Heart right ventricle (tissue), 16 donors: ENCODE data around the gene PLCZ1. TPM values are rescaled to one million over a fixed set of nuclear protein-coding genes. Genes with fewer than 3 reads are reported as not detected.

ENCODE experiments used
- ATAC-seq, 8 donors: fragments of 200-7000 bp; cut with Tn5 transposase; one replicate each; pipeline ENCODE4 v1.9.1; 2020; ENCODE audit warnings: mild to moderate bottlenecking in 8 of 8, moderate library complexity in 8 of 8, moderate number of reproducible peaks in 1 of 8
- DNase-seq, 2 donors: peaks; one replicate each; pipeline ENCODE4 v3.0.0-alpha.2; 2020
- H3K27ac ChIP-seq, 10 donors: fragments of 200-600 bp; sonication (generic) in 2 of 10; one replicate each; pipeline versions ENCODE4 v1.5.0 to v1.8.0; 2020 to 2022; ENCODE audit warnings: mild to moderate bottlenecking in 3 of 10
- H3K27me3 ChIP-seq, 7 donors: fragments of 200-600 bp; one replicate each; pipeline ENCODE4 v1.8.0; 2021 to 2022; ENCODE audit warnings: mild to moderate bottlenecking in 2 of 7
- H3K36me3 ChIP-seq, 9 donors: fragments of 200-600 bp; sonication (generic) in 1 of 9; one replicate each; pipeline versions ENCODE4 v1.5.0 to v1.8.0; 2020 to 2022; ENCODE audit warnings: mild to moderate bottlenecking in 2 of 9
- H3K4me1 ChIP-seq, 9 donors: fragments of 200-600 bp; sonication (generic) in 1 of 9; one replicate each; pipeline versions ENCODE4 v1.5.0 to v1.8.0; 2020 to 2022; ENCODE audit warnings: mild to moderate bottlenecking in 4 of 9
- H3K4me3 ChIP-seq, 10 donors: fragments of 200-600 bp; sonication (generic) in 2 of 10; one replicate each; pipeline versions ENCODE4 v1.5.0 to v1.8.0; 2020 to 2022; ENCODE audit warnings: mild to moderate bottlenecking in 7 of 10, moderate library complexity in 2 of 10
- H3K9me3 ChIP-seq, 11 donors: fragments of 200-600 bp in 10 of 11; sonication (generic) in 2 of 11; one replicate each; pipeline versions ENCODE4 v1.5.0 to v1.8.0; 2013 to 2022; ENCODE audit warnings: mild to moderate bottlenecking in 2 of 11, control low read depth in 1 of 11, moderate library complexity in 1 of 11
- CTCF ChIP-seq, 9 donors: fragments of 200-600 bp; sonication (generic) in 2 of 9; IDR thresholded peaks; one replicate each; pipeline versions ENCODE4 v1.5.0 to v1.8.0; 2021 to 2022; ENCODE audit warnings: antibody characterized with exemption in 9 of 9, mild to moderate bottlenecking in 5 of 9, moderate library complexity in 1 of 9
- WGBS, 2 donors: extraction: QIAGEN DNeasy Blood & Tissue Kit; methylation state at CpG; one replicate each; pipeline ENCODE4 v1.1.7; 2013; ENCODE audit warnings: inconsistent platforms in 1 of 2; 5-methylcytosine and 5-hydroxymethylcytosine counted together
- intact Hi-C, 10 donors: fragments of 100-400 bp; cut with DNase I; formaldehyde crosslinking; loops; one replicate each; pipeline versions ENCODE4 v1.11.1 to v1.14.2; 2022
- polyA plus RNA-seq, 2 donors: library from polyadenylated mRNA; stranded (reverse); fragments of 200-250 nt; gene quantifications; one replicate each; pipeline ENCODE4 v1.2.3, GENCODE V29; 2013
- total RNA-seq, 10 donors: library from RNA; stranded (reverse); fragmentation: NEBNext Ultra II Directional in 3 of 10; extraction: Animal tissue kit (Norgen Biotek cat#: 25700) in 3 of 10; gene quantifications; one replicate each; pipeline versions ENCODE4 v1.2.1 to v1.2.4, GENCODE V29; 2021 to 2023
- donor health status: Arrhythmogenic right ventricular cardiomyopathy.
- donor health status: ischemic (EF 13 %, LVEDD 7.1; RV severe dilation, severe dysfunction).
- donor health status: healthy with polysubstance abuse.
- donor health status: DM: no; HTN: yes; CAD: no.
- donor health status: DM: no; HTN: no; CAD: no.
- donor health status: ischemic (EF 25% LVEDD 6.9; RV normal size, moderate dysfunction).
- donor health status: ischemic (EF 25% LVEDD 5.7; RV mildly dilated, moderate dysfunction).
- donor health status: healthy.
- donor health status: DM: yes; HTN: yes; CAD: no.
- donor health status: Ischemic cardiomyopathy.
- donor health status: ischemic (EF 35%, LVEDD 5.7; RV mildly dilated, moderate dysfunction).
- donor health status: nonischemic (EF 11% LVEDD 7.7; RV severe dilation, severe dysfunction).
- donor health status: DM: yes; HTN: yes; CAD: no.
- donor health status: PGD.
- donor health status: ischemic (EF 29% LVEDD 5.4; RV normal size, mild dysfunction).
- donor health status: nonischemic (EF 23%, LVEDD 6.1; RV moderate dilation, normal function).

PLCZ1 gene
- total and polyA plus RNA-seq, 12 donors, result 0.32 to 1.5 (median 0.88) TPM; not detected in 8

GRCh38 chr12:18751866-18752265, 14.1 kb upstream of the PLCZ1 start:
- H3K4me3 ChIP-seq, result no peak overlapping the region
- intact Hi-C loops, result loop anchor here in 3 of 10 donors (5.0 to 10.0 kb wide), 7 partner anchors 50 to 433 kb away; no protein-coding TSS in a partner anchor
- H3K9me3 ChIP-seq, result no peaks in the 10 kb centered on the region
- no peaks in the 10 kb centered on the region for H3K36me3 ChIP-seq
- no peak for TF ChIP-seq CTCF (IDR thresholded peaks at IDR 0.05)
- DNase-seq (no peak), ATAC-seq (no peak)
- H3K4me1 ChIP-seq, result peaks cover 6 to 69% (median 41%) of the 10 kb centered on the region in 9 donors
- no peaks in the 10 kb centered on the region for H3K27me3 ChIP-seq
- peak overlapping the region in 8 of 10 donors; percentile 68 to 90 (median 78) for H3K27ac ChIP-seq
- 32 to 44% methylated on average over 2 of the region's 2 CpGs for WGBS, 2 donors

- Histone ChIP-seq H3K27ac (peak overlapping the region in 4 of 10 donors; percentile 7 to 42 (median 40)), H3K9me3 (no peaks in the 10 kb centered on the region), H3K4me1 (peaks cover 6 to 69% (median 41%) of the 10 kb centered on the region in 9 donors), H3K27me3 (no peaks in the 10 kb centered on the region), H3K36me3 (no peaks in the 10 kb centered on the region), H3K4me3 (no peak overlapping the region)
- DNase-seq (no peak), ATAC-seq (peak in 1 of 8 donors; percentile 55)
- 67 to 68% methylated on average over 1 of the region's 1 CpG for WGBS, 2 donors
- intact Hi-C loops, result loop anchor here in 3 of 10 donors (5.0 to 10.0 kb wide), 7 partner anchors 48 to 435 kb away; no protein-coding TSS in a partner anchor
- no peak for TF ChIP-seq CTCF (IDR thresholded peaks at IDR 0.05)
These were observed 12.3 kb upstream of the PLCZ1 start for GRCh38 chr12:18750085-18750484.

- Histone ChIP-seq H3K4me1 (peaks cover 6 to 69% (median 41%) of the 10 kb centered on the region in 9 donors), H3K4me3 (no peak overlapping the region), H3K36me3 (no peaks in the 10 kb centered on the region), H3K27me3 (no peaks in the 10 kb centered on the region), H3K9me3 (no peaks in the 10 kb centered on the region), H3K27ac (peak overlapping the region in 2 of 10 donors; percentile 41 to 42)
- whole genome bisulfite sequencing, 2 donors, result 88 to 89% methylated on average over 4 of the region's 4 CpGs
- ATAC-seq (no peak), DNase-seq (no peak)
- intact Hi-C loops, result no loop called here
- TF ChIP-seq CTCF (IDR thresholded peaks at IDR 0.05), result no peak
These were observed 11.7 kb upstream of the PLCZ1 start for GRCh38 chr12:18749386-18749957.

GRCh38 chr12:18747895-18748294, 10.1 kb upstream of the PLCZ1 start:
- 53 to 61% methylated on average over 1 of the region's 1 CpG for WGBS, 2 donors
- H3K9me3 ChIP-seq, result no peaks in the 10 kb centered on the region
- no peaks in the 10 kb centered on the region for H3K36me3 ChIP-seq
- no peaks in the 10 kb centered on the region for H3K27me3 ChIP-seq
- intact Hi-C loops, result no loop called here
- DNase-seq (no peak), ATAC-seq (peak in 2 of 8 donors; percentile 39 to 67)
- no peak overlapping the region for H3K4me3 ChIP-seq
- peak overlapping the region in 5 of 10 donors; percentile 11 to 49 (median 32) for H3K27ac ChIP-seq
- TF ChIP-seq CTCF (IDR thresholded peaks at IDR 0.05), result no peak
- peaks cover 1 to 60% (median 32%) of the 10 kb centered on the region in 9 donors for H3K4me1 ChIP-seq
